Upper lobe of left lung (tissue), 4 donors: ENCODE results near the gene LMCD1.

Experiments
- CTCF ChIP-seq, 6 experiments: fragments of 450-650 bp in 4 of 6; fragments of 200-600 bp in 2 of 6; sonication (generic) in 2 of 6; IDR thresholded peaks; one replicate each; pipeline ENCODE4 v1.5.1; 2016 to 2019; ENCODE audit warnings: antibody characterized with exemption in 6 of 6
- EP300 ChIP-seq, 4 donors: sonication (generic); formaldehyde crosslinking; IDR thresholded peaks; one replicate each; pipeline ENCODE4 v1.5.1; 2017; ENCODE audit warnings: antibody characterized with exemption in 4 of 4, control low read depth in 2 of 4
- POLR2A ChIP-seq, 4 donors: fragments of 450-650 bp; IDR thresholded peaks; one replicate each; pipeline ENCODE4 v1.5.1; 2016 to 2017; ENCODE audit warnings: antibody characterized with exemption in 4 of 4, mild to moderate bottlenecking in 2 of 4

DNA sequence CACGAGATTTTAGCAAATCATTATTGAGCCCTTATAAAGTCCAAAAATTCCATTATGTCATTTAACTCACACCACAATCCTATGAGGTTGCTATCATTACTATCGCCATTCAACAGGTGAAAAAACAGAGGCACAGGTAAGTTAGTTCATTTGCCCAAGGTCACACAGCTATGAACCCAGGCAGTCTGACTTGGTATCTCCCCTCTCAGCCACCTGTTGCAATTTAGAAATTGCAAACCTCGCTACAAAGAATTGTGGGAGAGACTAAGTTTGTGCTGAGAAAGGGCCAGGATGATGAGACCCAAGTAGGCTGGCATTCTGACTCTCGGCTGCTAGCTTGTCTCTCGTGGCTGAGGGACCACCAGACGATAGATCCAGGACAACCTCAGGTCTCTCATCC lies 57.7 kb downstream of the LMCD1 start:
- no peak for TF ChIP-seq CTCF (IDR thresholded peaks at IDR 0.05)
- no peak for TF ChIP-seq EP300 (IDR thresholded peaks at IDR 0.05)
- TF ChIP-seq POLR2A (IDR thresholded peaks at IDR 0.05): no peak
